ENCODE results near the gene TGFB2.

TGFB2 gene

DNA sequence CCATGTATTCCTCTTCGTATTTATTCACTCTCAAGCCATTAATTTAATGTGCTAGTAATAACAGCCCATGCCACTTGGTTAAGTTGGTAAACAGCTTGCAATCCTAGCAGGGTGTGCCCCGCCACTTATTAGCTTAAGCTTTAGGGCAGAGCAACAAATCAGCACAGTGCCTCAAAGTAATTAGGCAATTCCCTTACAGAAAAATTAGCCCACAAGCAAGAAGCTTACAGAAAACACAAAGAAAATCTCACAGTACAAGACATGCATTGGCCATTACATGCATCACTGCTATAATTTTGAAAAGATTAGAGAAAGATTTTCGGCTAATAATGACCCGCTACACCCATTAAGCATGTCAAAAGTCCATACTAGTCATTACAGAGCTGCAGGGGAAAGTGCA lies 47.6 kb downstream of the TGFB2 start:
- DNase-seq: no peak

GRCh38 chr1:218394416-218394815 lies 49.3 kb downstream of the TGFB2 start:
- DNase-seq: no peak

- DNase-seq: no peak
These were observed 49.9 kb downstream of the TGFB2 start for GRCh38 chr1:218394989-218395388.

DNA sequence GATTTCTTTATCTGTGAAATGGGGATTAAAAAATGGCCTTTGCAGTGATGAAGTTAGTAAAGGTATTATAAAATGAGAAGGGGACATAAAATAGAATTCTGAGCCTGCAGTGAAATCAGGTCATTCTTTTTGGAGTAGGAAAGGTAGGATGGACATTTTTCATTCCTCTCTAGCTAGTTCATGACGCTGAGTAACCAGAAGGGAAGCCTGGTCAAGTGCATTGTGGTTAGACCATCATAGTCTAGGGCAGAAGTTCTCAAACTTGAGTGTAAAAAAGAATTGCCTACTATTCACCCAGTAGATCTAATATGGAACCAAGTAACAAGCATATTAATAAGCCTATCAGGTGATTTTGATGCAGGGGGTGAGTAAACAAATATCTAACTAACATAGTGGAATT lies 50.8 kb downstream of the TGFB2 start:
- no peak for DNase-seq

DNA sequence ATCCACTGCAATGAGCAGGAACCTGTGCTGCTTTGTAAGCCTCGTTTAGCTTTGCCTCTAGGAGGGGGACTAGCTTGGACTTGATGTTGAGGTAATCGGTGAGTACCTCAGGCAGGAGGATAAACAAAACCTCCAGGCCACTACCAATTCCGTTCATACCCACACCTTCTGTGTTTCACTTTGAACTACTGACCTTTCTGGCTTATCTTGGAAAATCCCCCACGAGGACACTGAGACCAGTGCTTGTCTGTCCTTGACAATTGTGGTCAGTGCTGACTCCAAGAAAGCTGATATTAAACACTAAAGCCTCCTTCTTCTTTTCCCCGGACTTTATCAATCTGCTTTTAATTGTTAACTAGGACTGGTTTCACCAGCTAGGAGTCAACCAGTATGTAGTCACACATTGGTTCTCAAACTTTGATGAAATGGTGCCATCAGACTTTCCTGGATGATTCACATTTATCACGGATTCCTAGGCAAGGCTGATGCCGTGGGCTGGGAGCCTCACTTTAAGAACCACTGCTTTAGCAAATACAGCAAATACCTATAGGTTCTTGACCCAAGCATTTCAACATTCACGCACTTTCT lies 52.7 kb downstream of the TGFB2 start:
- DNase-seq: no peak

GRCh38 chr1:218400624-218401023 lies 55.5 kb downstream of the TGFB2 start:
- DNase-seq: no peak

DNA sequence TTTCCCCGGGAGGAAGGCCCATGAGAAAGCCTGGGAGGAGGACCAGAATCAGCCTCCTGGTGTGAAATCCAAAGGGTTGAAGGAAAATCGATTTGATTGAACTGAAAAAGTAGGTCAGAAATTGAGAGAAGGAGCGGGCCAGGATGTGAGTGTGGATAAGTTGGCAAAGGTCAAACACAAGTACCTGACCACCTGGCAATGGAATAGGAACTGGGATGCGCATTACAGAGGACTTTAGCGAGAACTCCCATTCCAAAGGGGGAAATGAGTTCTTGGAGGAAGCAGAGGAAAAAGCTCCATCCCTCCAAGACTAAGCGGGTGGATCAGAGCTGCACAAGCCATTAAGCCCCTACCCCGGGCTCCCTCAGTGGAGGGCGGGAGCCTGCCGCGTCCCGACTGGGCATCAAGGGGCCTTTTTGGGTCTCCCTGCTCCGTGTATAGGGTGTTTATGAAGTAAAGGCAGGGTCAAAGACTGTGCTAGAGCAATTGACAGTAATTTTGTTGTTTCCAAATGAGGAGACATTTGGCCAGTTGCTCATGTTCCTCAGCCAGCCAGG lies 56.4 kb downstream of the TGFB2 start:
- no peak for DNase-seq

DNA sequence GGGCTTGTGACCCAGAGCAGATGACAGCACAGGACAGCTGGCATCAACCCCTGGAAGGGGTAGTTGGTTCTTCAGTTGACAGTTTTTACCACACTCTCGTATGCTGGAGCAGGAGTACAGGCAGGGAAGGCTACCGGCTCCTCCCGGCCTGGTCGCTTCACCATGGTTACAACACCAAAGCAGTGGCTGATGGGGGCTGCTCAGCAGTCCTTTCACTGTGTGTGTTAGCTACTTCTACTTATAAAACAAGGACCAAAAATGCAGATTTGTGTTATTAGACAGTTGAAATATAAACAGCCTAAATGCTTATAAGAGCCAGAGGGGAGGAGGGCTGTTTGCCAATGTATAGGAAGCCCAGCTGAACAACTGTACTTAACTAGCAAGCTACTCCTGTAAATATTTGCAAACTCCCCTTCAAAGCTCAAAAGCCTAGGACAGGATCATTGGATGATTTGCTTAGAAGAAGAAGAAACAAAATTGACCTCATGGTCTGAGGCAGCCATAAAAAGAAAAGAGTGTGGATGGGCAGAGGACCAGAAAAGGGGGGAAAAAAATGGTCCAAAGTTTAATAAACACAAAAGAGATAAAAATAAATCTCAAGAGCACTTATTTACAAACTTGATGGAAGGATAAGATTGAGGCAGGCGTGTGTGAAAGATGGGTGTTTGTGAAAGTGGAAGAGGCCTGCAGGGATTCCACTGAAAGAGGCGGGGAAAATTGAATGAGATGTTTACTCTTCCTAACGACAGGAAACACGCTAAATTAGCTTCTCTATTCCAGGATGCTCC lies 57.1 kb downstream of the TGFB2 start:
- no peak for DNase-seq

DNA sequence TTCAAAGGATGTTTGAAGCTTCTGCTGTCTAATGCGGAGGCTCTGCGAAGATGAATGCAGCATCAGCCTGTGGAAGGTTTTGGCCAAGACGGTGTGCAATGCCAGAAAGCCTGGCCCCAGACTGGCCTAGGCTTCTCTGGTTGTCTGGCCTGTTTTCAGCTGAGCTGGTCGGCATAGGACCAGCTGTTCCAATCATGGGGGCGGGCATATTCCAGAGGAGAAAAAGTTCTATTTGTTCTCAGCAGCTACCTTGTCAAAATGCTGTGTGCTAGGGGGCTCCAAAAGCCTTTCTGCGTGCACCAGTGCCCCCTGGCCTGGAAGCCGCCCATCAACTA lies 57.6 kb downstream of the TGFB2 start:
- no peak for DNase-seq

DNA sequence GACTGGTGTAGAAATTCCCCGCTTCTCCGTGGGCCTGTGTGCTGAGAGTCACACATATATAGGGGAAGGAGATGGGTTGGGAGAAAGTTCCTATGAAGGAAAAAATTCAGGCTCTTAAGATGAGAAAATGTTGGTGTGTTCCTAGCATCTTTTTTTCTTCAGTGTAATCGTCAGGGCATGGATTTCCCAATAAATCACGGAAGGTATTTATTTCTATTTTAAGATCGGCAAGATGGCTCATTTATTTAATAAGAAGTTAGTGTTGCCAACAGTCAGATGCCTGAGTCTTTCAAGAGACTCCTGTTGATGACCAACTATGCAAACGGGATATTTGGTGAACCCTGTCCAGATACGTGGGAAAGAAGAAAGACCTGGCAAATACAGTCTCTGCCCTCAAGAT lies 58.2 kb downstream of the TGFB2 start:
- DNase-seq: no peak

DNA sequence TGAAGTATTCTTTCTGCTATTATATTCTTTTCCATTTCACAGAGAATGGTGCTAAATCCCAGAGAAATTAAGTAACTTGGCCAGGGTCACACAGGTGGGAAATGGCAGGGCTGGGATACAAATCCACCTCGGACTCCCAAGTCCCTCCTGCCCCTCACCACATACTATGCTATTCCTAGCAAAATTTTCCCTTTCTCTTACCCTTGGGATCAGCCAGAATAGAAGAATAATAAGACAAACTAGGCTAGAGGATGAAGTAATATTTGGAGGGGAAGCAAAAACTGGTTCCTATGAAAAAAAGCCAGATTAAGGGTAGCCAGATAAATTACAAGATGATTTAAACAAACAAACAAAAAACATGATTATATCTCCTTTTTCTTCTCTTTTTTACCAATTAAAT lies 62.5 kb downstream of the TGFB2 start:
- no peak for DNase-seq

DNA sequence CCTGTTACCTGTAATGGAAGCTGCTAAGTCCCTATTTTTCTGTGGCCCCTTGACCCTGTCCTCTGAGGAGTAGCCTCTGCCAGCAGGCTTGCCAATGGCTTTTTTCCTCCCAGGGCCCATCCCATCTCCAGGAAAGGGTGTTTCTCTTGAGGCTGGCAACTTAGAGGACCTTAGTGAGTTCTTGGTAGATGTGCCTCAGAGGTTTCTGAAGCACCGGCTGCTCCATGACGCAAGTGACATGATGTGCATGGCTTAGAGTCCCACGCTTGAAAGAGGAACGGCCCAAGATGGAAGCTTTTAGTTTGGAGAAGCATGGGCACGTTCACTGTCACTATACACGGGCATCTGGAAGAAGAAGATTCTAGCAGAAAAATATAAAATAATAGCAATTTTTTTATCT lies 63.0 kb downstream of the TGFB2 start:
- no peak for DNase-seq

GRCh38 chr1:218408942-218409341 lies 63.8 kb downstream of the TGFB2 start:
- no peak for DNase-seq

DNA sequence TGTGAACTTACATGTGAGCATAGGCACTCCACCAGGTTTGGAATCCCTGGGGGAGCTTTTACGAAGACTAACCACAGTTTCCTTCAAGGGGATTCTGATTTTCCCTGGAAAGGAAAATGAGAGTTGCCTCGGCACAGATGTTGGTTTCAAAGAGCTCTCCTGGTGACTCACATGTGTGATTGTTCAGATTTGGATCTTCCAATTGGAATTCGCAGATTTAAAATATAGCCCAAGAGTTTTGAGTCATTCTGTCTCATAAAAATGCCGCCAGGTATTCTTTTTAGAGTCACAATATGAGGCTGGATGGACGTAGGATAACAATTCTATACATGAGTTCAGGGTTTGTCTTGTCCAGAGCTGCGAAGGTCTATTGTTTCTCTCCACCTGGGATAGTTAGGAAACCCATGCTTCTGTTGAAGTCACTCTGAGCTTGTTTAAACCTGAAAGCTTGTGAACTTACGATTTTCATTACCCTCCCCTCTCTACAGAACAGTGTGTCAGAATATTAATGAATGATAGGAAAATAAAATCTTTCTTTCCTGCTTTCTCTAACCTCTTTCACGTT lies 64.9 kb downstream of the TGFB2 start:
- no peak for DNase-seq

DNA sequence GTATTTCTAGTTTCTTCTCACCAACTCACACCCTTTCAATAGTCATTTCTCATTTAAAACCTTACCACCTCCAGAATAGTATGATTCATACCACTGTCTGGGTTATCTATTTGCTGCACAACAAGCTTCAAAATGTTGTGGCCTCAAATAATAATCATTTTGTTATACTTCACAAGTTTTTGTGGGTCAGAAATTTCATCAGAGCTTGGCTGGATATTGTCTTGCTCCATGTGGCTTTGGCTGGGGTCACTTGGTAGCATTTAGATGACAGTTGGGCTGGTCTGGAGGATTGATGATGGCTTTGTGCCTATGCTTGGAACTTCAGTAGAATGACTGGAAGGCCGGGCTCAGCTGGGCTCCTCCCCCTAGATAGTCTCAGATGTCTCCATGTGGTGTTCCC lies 66.0 kb downstream of the TGFB2 start:
- DNase-seq: no peak

- no peak for DNase-seq
These were observed 67.0 kb downstream of the TGFB2 start for GRCh38 chr1:218412171-218412570.

DNA sequence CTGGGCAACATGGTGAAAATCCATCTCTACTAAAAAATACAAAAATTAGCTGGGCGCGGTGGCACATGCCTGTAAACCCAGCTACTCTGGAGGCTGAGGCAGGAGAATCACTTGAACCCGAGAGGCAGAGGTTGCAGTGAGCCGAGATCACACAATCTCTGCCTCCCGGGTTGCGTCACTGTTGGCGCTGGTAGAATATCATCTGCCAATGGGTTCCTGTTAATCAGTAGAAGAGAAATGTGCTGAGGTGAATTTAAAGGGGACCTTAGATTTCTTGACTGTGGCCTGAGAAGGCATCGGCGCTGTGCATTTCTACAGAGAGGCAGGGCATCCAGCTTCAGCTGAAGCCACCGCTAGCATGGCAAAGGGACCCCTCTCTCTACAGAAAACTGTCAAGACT lies 68.0 kb downstream of the TGFB2 start:
- DNase-seq: no peak

- no peak for DNase-seq
These were observed 69.1 kb downstream of the TGFB2 start for GRCh38 chr1:218414060-218414728.

DNA sequence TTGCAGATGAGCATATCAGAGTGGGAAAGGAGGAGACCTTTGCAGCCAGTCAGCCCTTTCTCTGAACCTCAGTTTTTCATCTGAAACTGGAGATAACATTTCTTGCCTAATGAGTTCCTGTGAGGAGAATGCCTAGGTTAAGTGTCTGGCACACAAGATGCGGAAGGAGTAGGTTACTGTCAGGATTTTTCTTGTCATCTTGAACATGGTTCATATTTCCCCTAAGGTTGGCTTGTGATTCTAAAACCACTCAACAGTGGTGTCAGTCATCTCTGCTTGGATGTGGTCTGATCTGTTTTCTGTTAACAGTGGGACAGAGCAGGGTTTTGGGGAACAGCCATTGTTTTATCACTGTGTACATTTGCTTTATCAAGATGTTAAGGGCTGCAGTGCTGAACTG lies 70.6 kb downstream of the TGFB2 start:
- DNase-seq: no peak

DNA sequence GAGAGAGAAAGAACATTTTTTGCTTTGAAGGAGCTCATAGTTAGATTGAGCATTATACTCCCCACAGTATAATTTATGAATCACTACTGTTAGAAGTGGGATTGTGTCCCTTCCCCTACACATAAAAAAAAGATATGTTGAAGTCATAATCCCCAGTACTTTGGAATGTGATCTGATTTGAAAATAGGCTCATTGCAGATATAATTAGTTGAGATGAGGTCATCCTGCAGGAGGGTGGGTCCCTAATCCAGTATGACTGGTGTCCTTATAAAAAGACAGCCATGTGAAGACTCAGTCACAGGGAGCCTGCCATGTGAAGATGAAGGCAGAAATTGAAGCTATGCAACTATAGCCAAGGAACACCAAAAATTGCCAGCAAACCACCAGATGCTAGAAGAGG lies 76.4 kb downstream of the TGFB2 start:
- no peak for DNase-seq

DNA sequence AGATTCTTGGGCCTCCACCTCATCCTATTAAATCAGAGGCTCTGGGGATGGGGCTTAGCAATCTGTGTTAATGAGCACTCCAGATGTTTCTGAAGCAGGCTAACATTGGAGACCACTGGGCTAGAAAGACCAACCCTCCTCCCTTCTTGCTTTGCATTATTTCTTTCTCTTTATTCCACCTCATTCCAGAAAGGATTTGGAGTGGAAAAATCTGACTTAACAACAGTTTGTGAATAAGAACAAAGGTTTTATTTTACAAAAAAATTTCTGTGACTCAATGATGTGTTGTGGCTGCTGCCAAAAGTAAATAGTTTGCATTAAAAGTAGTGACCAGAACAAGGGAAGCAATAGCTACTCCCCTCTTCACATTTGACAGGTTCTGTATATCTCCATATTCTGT lies 79.4 kb downstream of the TGFB2 start:
- no peak for DNase-seq

- no peak for DNase-seq
These were observed 80.7 kb downstream of the TGFB2 start for GRCh38 chr1:218425647-218426342.

DNA sequence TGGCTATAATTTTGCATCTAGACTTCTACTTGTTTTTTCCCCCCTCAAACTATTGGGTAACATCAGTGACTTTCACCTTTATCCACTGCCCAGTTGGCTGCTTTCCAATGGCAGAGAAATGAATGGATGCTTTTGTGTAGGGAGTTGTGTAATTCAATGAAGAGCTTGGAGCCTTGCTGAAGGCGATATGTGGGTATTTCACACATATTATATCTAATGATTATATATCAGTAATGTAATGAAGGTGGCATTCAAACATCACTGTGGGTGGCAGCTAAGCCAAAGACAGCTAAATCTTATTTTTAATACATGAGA lies 81.2 kb downstream of the TGFB2 start:
- no peak for DNase-seq
